GM21825 (cell line): Measurements from ENCODE around the gene PPARG.

Experiments used
- ATAC-seq: cut with Tn5 transposase; IDR thresholded peaks from one replicate; pipeline ENCODE4 v1.9.1; 2021; ENCODE audit warnings: mild to moderate bottlenecking, moderate library complexity; ENCODE audit not compliant: unreplicated experiment

Gene PPARG

GRCh38 chr3:12308517-12308916 lies 19.6 kb downstream of the PPARG start:
- ATAC-seq: no peak

GRCh38 chr3:12309716-12310115 lies 20.8 kb downstream of the PPARG start:
- no peak for ATAC-seq

- no peak for ATAC-seq
Observed at GRCh38 chr3:12312010-12312409, 23.1 kb downstream of the PPARG start.

- ATAC-seq: no peak
Observed at GRCh38 chr3:12313519-12313918, 24.6 kb downstream of the PPARG start.

GRCh38 chr3:12316253-12316652 lies 27.4 kb downstream of the PPARG start:
- no peak for ATAC-seq

GRCh38 chr3:12316729-12317351 lies 28.0 kb downstream of the PPARG start:
- peak; percentile 78 for ATAC-seq

GRCh38 chr3:12317914-12318313 lies 29.0 kb downstream of the PPARG start:
- no peak for ATAC-seq

GRCh38 chr3:12318758-12319621 lies 30.1 kb downstream of the PPARG start:
- ATAC-seq: no peak

- no peak for ATAC-seq
Observed at GRCh38 chr3:12321015-12321414, 32.1 kb downstream of the PPARG start.

- ATAC-seq: no peak
Observed at GRCh38 chr3:12323237-12323636, 34.4 kb downstream of the PPARG start.

GRCh38 chr3:12325586-12326515 lies 37.0 kb downstream of the PPARG start:
- no peak for ATAC-seq

- ATAC-seq: no peak
Observed at GRCh38 chr3:12327021-12327420, 38.2 kb downstream of the PPARG start.

- ATAC-seq: no peak
Observed at GRCh38 chr3:12328132-12328836, 39.4 kb downstream of the PPARG start.

- ATAC-seq: no peak
Observed at GRCh38 chr3:12328837-12329462, 40.1 kb downstream of the PPARG start.

- no peak for ATAC-seq
Observed at GRCh38 chr3:12334786-12335185, 45.9 kb downstream of the PPARG start.

GRCh38 chr3:12335421-12335820 lies 46.6 kb downstream of the PPARG start:
- ATAC-seq: no peak

GRCh38 chr3:12336099-12336498 lies 47.2 kb downstream of the PPARG start:
- no peak for ATAC-seq

- ATAC-seq: no peak
Observed at GRCh38 chr3:12338595-12339546, 50.0 kb downstream of the PPARG start.
